Stimulated activated CD4-positive, alpha-beta T cell treated with anti-CD3 and anti-CD28 coated beads, Interleukin-4, amount 100 ng/mL, for 48 hours (primary cell): ENCODE measurements around the gene ACSS1.

Experiments
- DNase-seq, 2 donors: peaks; one replicate each; pipeline ENCODE4 v3.0.0-alpha.2; 2020; ENCODE audit warnings: low read depth in 2 of 2

The ACSS1 gene

GRCh38 chr20:25078662-25079061 lies 20.7 kb upstream of the ACSS1 start:
- no peak for DNase-seq

- DNase-seq: no peak
These were observed 19.8 kb upstream of the ACSS1 start for GRCh38 chr20:25077610-25078169.

- DNase-seq: no peak
These were observed 19.0 kb upstream of the ACSS1 start for GRCh38 chr20:25076731-25077609.

- no peak for DNase-seq
These were observed 18.3 kb upstream of the ACSS1 start for GRCh38 chr20:25076201-25076600.

GRCh38 chr20:25073544-25073943 lies 15.6 kb upstream of the ACSS1 start:
- no peak for DNase-seq

- no peak for DNase-seq
These were observed 14.4 kb upstream of the ACSS1 start for GRCh38 chr20:25072226-25072811.

GRCh38 chr20:25071734-25072133 lies 13.8 kb upstream of the ACSS1 start:
- no peak for DNase-seq

- DNase-seq: no peak
These were observed 13.0 kb upstream of the ACSS1 start for GRCh38 chr20:25070821-25071473.

- DNase-seq: no peak
These were observed 9.4 kb upstream of the ACSS1 start for GRCh38 chr20:25067102-25067987.

- DNase-seq: no peak
These were observed 8.4 kb upstream of the ACSS1 start for GRCh38 chr20:25066386-25066785.

- DNase-seq: no peak
These were observed 7.8 kb upstream of the ACSS1 start for GRCh38 chr20:25065625-25066338.

- DNase-seq: no peak
These were observed 7.2 kb upstream of the ACSS1 start for GRCh38 chr20:25065072-25065624.

GRCh38 chr20:25064561-25065071 lies 6.7 kb upstream of the ACSS1 start:
- DNase-seq: no peak

- DNase-seq: no peak
These were observed 6.0 kb upstream of the ACSS1 start for GRCh38 chr20:25063981-25064380.

- DNase-seq: no peak
These were observed 5.6 kb upstream of the ACSS1 start for GRCh38 chr20:25063546-25063945.

GRCh38 chr20:25062841-25063240 lies 4.9 kb upstream of the ACSS1 start:
- DNase-seq: no peak

GRCh38 chr20:25061821-25062530 lies 4.0 kb upstream of the ACSS1 start:
- DNase-seq: no peak

GRCh38 chr20:25061103-25061799 lies 3.3 kb upstream of the ACSS1 start:
- no peak for DNase-seq

- no peak for DNase-seq
These were observed 2.0 kb upstream of the ACSS1 start for GRCh38 chr20:25059866-25060465.
